Stimulated activated CD4-positive, alpha-beta T cell treated with anti-CD3 and anti-CD28 coated beads, Interleukin-1b, Interleukin-23, amount 100 ng/mL, for 24 hours (primary cell): ENCODE results near the gene FAM32A.

Source experiments
- DNase-seq, 4 experiments: peaks; one replicate each; pipeline ENCODE4 v3.0.0-alpha.2; 2020; ENCODE audit warnings: low read depth in 4 of 4, low spot score in 1 of 4

The FAM32A gene

GRCh38 chr19:16185123-16185767 is at the start of gene FAM32A:
TSS of gene FAM32A (plus strand) at chr19:16185410. CDS start at chr19:16185443, 33 bp downstream.
- DNase-seq = peak; percentile 91 to 97 (median 96)

- DNase-seq = no peak
Measured at GRCh38 chr19:16135430-16136127, 49.6 kb upstream of the FAM32A start.

- DNase-seq = no peak
Measured at GRCh38 chr19:16136185-16136999, 48.8 kb upstream of the FAM32A start.

- DNase-seq = no peak
Measured at GRCh38 chr19:16139752-16140151, 45.5 kb upstream of the FAM32A start.

GRCh38 chr19:16141043-16141442 is 44.2 kb upstream of the FAM32A start:
- DNase-seq = no peak

- DNase-seq = no peak
Measured at GRCh38 chr19:16142032-16142580, 43.1 kb upstream of the FAM32A start.

- peak; percentile 32 to 65 (median 44) for DNase-seq
Measured at GRCh38 chr19:16143399-16144215, 41.6 kb upstream of the FAM32A start, which contains the start of gene HSH2D. TSS of gene HSH2D (plus strand) at chr19:16143685. CDS start at chr19:16148751, 5,066 bp downstream.

GRCh38 chr19:16144216-16144581 is 41.0 kb upstream of the FAM32A start:
- no peak for DNase-seq

GRCh38 chr19:16146112-16146511 is 39.1 kb upstream of the FAM32A start:
- DNase-seq = no peak

- DNase-seq = no peak
Measured at GRCh38 chr19:16148443-16149229, 36.6 kb upstream of the FAM32A start.

GRCh38 chr19:16153582-16154336 is 31.5 kb upstream of the FAM32A start:
- no peak for DNase-seq

GRCh38 chr19:16154557-16154956 is 30.7 kb upstream of the FAM32A start:
- DNase-seq = no peak

GRCh38 chr19:16155128-16155527 is 30.1 kb upstream of the FAM32A start:
- no peak for DNase-seq

GRCh38 chr19:16156904-16157303 is 28.3 kb upstream of the FAM32A start:
- no peak for DNase-seq

- no peak for DNase-seq
Measured at GRCh38 chr19:16157601-16158000, 27.6 kb upstream of the FAM32A start.

GRCh38 chr19:16159655-16160054 is 25.6 kb upstream of the FAM32A start:
- DNase-seq = no peak

- no peak for DNase-seq
Measured at GRCh38 chr19:16160445-16160942, 24.7 kb upstream of the FAM32A start.

GRCh38 chr19:16160943-16161560 is 24.2 kb upstream of the FAM32A start:
- DNase-seq = peak in 1 of 4 experiments; percentile 49

- no peak for DNase-seq
Measured at GRCh38 chr19:16161840-16162239, 23.4 kb upstream of the FAM32A start.
